IPS-20b (cell line): ENCODE measurements around the gene OR8B12.

Experiments used
- H3K27ac ChIP-seq: one replicate; pipeline ENCODE4 v1.5.1; 2013; ENCODE audit warnings: low read length
- H3K27me3 ChIP-seq: 2 replicates; pipeline ENCODE4 v1.6.1; 2013; ENCODE audit warnings: mild to moderate bottlenecking, low read length, inconsistent platforms; ENCODE audit not compliant: insufficient read depth
- H3K36me3 ChIP-seq: 2 replicates; pipeline ENCODE4 v1.6.1; 2013; ENCODE audit warnings: low read depth, mild to moderate bottlenecking, inconsistent platforms, low read length, moderate library complexity; ENCODE audit not compliant: insufficient read depth
- H3K4me1 ChIP-seq: 2 replicates; pipeline ENCODE4 v1.6.1; 2013; ENCODE audit warnings: mild to moderate bottlenecking, control low read depth, inconsistent platforms, low read length, moderate library complexity; ENCODE audit not compliant: insufficient read depth
- H3K4me3 ChIP-seq: 2 replicates; pipeline ENCODE4 v1.5.1; 2013; ENCODE audit warnings: mild to moderate bottlenecking, low read length, inconsistent platforms
- H3K9ac ChIP-seq: 2 replicates; pipeline ENCODE4 v1.6.1; 2013; ENCODE audit warnings: low read depth, mild to moderate bottlenecking, inconsistent platforms, low read length, moderate library complexity
- H3K9me3 ChIP-seq: 2 replicates; pipeline ENCODE4 v1.6.1; 2013; ENCODE audit warnings: mild to moderate bottlenecking, low read depth, low read length, inconsistent platforms; ENCODE audit not compliant: insufficient read depth

Gene OR8B12

DNA sequence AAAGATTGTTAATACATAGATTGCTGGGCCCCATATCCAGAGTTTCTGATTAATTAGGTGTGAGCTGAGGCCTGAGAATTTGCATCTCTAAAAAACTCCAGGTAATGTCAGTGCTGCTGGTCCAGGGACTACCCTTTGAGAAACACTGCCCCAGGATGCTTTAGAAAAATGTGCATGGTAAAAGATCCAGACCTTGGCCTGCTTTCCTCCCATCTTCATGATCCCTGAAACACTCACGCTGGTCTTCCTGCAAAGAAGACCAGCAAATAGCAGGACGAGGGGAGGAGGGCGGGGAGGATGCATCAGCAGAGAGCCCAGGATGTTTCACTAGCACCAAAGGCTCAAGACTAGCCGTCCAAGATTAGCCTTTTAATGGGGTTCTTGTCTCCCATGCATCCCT, 26.2 kb upstream of the OR8B12 start, which contains the start of gene OR8A1:
Gene OR8A1 (plus strand): TSS at position 301 of the 400 bp plus-strand sequence. CDS start 123 bp downstream, outside the sequence.
- no peak within 1 kb of the TSS for H3K27ac ChIP-seq
- no peaks in the 10 kb centered on the region for H3K27me3 ChIP-seq
- no peaks in the 10 kb centered on the region for H3K9me3 ChIP-seq
- no peaks in the 10 kb centered on the region for H3K36me3 ChIP-seq
- no peaks in the 10 kb centered on the region for H3K4me1 ChIP-seq
- H3K9ac ChIP-seq = no peak within 1 kb of the TSS
- no peak within 1 kb of the TSS for H3K4me3 ChIP-seq

DNA sequence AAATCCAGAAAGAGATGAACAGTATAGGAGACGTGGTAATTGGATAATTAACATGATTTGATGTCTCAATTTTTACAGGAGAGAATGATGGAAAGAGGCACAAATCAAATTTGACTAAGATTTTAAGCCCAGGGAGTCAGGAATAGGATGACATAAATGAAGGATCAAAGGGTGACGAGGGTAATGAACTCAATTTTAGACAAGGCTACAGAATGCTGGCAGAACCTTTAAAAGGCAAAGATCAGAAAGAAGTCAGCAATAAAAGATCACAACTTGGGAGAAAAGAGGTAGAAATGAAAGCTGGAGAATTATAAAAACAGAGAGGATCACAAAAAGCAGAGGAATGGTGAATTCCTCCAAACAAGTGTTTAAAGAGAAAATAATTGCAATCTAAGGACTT, 13.4 kb upstream of the OR8B12 start:
- Histone ChIP-seq H3K9me3 (no peaks in the 10 kb centered on the region), H3K27ac (no peak overlapping the region), H3K9ac (no peak overlapping the region), H3K36me3 (no peaks in the 10 kb centered on the region), H3K27me3 (no peaks in the 10 kb centered on the region), H3K4me3 (no peak overlapping the region), H3K4me1 (no peaks in the 10 kb centered on the region)

DNA sequence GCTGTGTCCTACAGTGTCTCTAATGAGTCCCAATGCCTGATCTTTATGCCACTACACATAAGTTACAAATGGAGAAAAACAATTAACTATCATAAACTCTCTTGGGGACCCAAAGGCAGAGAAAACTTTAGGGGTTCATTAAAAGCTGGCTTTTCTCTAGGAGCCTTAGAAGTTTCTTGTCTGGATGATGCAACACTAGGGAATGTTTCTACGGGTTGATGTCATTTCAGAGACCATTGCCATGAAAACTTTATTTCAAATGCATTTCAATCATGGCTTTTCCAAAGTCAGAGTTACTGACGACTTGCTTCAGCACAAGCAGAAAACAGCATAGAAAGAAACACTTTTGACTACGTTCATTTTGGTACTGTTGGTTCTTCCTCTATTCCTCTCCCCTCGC, 8.5 kb upstream of the OR8B12 start:
- H3K4me3 ChIP-seq = no peak overlapping the region
- no peak overlapping the region for H3K9ac ChIP-seq
- H3K4me1 ChIP-seq = no peaks in the 10 kb centered on the region
- no peaks in the 10 kb centered on the region for H3K27me3 ChIP-seq
- no peaks in the 10 kb centered on the region for H3K36me3 ChIP-seq
- H3K27ac ChIP-seq = no peak overlapping the region
- no peaks in the 10 kb centered on the region for H3K9me3 ChIP-seq

DNA sequence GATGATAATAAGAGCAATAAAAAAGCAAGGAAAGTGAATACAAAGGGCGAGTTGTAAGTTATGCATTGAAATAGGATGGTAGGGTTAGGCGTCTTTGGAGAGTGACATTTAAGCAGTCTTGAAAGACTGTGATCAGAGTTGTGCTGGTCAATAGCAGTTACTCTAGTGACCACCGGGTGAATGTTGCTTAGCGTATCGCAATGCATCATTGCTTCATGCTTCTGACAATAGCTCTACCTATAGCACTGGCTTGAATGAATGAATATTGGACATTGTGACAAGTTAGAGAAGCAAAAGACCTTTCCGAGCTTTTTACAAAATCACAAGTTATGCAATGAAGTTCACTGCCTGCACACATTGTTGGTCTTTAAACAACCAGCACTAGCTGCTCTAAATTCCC, 7.7 kb upstream of the OR8B12 start:
- Histone ChIP-seq H3K9me3 (no peaks in the 10 kb centered on the region), H3K4me1 (no peaks in the 10 kb centered on the region), H3K36me3 (no peaks in the 10 kb centered on the region), H3K4me3 (no peak overlapping the region), H3K27me3 (no peaks in the 10 kb centered on the region), H3K9ac (no peak overlapping the region), H3K27ac (no peak overlapping the region)

DNA sequence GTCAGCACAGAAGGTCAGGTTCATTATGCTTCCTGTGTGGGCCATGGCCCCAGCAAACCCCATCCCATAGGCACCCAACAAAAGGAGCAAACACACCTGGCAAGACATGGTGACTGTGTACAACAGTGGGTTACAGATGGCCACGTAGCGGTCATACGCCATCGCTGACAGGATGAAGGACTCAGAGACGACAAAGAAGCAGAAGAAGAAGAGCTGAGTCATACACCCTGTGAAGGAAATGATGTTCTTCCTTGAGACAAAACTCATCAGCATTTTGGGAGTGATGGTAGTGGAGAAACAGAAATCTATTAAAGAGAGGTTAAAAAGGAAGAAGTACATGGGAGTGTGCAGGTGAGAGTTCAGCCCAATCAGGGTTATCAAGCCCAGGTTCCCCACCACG, 309 bp downstream of the OR8B12 start:
- Histone ChIP-seq H3K9me3 (no peaks in the 10 kb centered on the region), H3K36me3 (no peaks in the 10 kb centered on the region), H3K4me1 (peaks cover 3% of the 10 kb centered on the region; the same call in 1 of the 2 replicates), H3K4me3 (no peak overlapping the region), H3K9ac (no peak overlapping the region), H3K27me3 (no peaks in the 10 kb centered on the region), H3K27ac (no peak overlapping the region)

DNA sequence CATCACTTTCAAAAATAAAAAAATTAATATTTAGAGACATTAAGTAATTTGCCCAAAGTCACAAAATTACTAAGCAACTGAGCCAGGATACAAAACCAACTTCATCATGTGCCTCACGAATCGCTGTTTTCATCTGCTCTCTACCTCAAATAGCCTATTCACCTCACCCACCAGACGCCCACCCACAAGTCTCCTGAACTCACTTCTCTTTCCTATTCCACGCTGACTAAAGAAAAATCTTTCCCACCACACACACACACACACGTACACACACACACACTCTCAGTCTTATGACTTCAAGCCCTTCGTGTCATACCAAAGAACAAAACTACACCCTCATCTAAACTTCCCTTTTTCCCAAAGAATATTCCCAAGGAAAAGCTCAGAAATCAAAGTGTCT, 2.2 kb downstream of the OR8B12 start:
- Histone ChIP-seq H3K27ac (no peak overlapping the region), H3K36me3 (no peaks in the 10 kb centered on the region), H3K4me1 (peaks cover 3% of the 10 kb centered on the region; the same call in 1 of the 2 replicates), H3K9me3 (no peaks in the 10 kb centered on the region), H3K4me3 (no peak overlapping the region), H3K9ac (no peak overlapping the region), H3K27me3 (no peaks in the 10 kb centered on the region)

DNA sequence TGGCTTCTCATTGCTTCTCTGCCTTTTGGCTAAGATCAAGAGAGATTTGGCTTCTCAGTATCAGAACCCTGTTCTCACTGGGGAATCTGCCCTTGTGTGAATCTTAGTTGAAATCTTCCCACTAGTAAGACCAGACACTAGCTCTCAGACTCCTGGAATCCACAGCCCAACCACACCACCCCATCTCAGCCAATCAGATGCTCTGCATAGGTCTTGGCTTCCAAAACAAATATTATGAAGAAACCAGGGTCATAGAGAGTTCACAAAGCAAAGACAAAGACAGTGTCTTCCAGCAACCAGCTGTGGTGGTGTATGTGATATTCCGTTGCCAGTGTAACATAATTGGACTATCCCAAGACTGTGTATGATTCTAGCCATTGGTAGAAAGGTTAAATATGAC, 5.4 kb downstream of the OR8B12 start:
- Histone ChIP-seq H3K4me3 (no peak overlapping the region), H3K9me3 (no peaks in the 10 kb centered on the region), H3K36me3 (no peaks in the 10 kb centered on the region), H3K4me1 (no peaks in the 10 kb centered on the region), H3K27me3 (no peaks in the 10 kb centered on the region), H3K9ac (no peak overlapping the region), H3K27ac (no peak overlapping the region)

DNA sequence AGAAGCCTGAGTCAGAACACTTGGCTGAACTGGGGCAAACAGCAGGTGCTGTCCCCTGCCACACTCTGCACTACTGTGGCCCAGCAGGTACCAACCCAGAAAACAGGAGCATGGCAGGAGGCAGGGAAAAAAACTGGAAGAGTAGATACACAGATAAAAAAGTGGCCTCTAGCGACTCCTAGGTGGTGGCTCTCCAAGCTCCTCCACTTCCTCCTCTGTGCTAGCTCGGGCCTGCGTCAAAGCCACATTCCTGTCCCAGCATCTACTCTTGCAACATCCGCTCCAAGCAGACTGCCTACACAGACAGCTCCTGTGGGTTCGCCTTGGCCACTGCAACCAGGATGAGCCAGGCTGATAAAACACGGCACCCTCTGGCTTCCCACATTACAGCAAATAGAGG, 6.9 kb downstream of the OR8B12 start:
- H3K4me1 ChIP-seq = no peaks in the 10 kb centered on the region
- H3K27me3 ChIP-seq = no peaks in the 10 kb centered on the region
- no peak overlapping the region for H3K27ac ChIP-seq

DNA sequence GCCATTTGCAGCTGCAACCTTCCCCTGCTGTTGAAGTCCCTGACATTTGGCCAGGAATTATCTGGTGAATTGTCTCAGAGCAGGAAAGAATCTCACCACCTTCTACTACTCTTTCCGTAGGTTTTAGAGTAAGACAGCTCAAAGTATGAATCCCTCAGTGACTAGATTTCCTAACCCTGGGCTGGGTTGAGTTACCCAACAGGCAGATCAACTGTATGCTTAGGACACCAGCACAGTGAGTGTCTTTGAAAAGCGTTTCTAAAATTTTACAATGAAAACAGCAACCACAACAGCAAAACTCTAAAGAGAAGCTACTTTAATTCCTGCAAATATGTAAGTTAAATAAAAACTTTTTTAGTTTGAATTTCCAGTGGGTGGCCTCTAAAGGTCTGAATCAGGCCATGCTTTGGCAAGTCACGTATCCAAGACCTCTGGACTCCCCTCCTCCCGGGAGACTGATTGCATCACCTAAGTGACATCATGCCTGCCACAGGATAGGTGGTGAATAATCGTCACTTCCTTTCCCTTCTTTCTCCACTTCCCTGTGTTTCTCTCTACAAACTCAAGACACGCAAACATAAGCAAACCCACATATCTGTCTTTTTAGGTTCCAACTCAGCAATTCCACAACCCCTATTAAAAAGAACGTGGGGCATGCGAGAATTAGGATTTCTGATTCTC, 7.8 kb downstream of the OR8B12 start:
- Histone ChIP-seq H3K4me3 (no peak overlapping the region), H3K4me1 (no peaks in the 10 kb centered on the region), H3K9ac (no peak overlapping the region), H3K36me3 (no peaks in the 10 kb centered on the region), H3K27me3 (no peaks in the 10 kb centered on the region), H3K27ac (no peak overlapping the region), H3K9me3 (no peaks in the 10 kb centered on the region)

More for the DNA sequence above, 6.9 kb downstream of the OR8B12 start:
- Histone ChIP-seq H3K9me3 (no peaks in the 10 kb centered on the region), H3K4me3 (no peak overlapping the region), H3K36me3 (no peaks in the 10 kb centered on the region), H3K9ac (no peak overlapping the region)

DNA sequence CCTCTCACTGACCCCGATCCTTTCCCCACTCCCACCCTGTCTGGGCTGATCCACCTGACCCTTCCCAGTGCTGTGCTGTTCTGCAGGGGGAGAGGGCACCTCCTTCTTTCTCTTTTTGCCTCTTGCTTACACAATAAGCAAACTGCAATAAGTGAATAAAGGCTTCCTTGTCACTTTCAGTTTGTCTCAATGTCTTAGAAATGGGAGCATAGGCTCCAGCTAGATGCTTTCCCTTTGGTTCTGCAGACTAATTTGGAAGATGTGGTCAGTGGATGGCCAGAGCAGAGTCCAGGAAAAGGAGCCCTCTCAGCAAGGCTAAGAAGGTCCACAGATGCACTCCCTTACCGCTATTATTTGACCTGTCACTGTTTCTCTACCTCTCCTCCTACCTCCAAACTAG, 9.4 kb downstream of the OR8B12 start:
- no peak overlapping the region for H3K9ac ChIP-seq
- H3K4me3 ChIP-seq = no peak overlapping the region
- H3K36me3 ChIP-seq = no peaks in the 10 kb centered on the region
- no peaks in the 10 kb centered on the region for H3K9me3 ChIP-seq
- H3K27me3 ChIP-seq = no peaks in the 10 kb centered on the region
- H3K27ac ChIP-seq = no peak overlapping the region
- no peaks in the 10 kb centered on the region for H3K4me1 ChIP-seq

DNA sequence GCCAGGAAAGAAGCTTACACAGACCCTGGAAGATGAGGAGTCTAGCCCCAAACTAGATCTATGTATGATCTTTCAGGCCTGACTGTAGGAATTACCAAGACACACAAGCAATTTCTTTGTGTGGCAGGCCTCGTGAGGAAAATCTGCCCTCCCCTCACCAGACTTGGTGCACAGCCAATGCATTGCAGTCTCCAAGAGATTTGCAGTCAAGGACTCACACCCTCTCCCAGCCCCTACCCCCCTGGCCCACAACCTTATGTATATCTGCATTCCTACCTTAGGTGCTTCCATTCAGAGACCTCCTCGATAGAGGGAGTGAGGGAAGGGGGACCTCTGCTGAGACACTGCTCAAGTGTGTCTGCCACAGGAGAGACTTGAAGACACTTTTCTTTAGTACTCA, 9.8 kb downstream of the OR8B12 start:
- Histone ChIP-seq H3K4me3 (no peak overlapping the region), H3K36me3 (no peaks in the 10 kb centered on the region), H3K4me1 (no peaks in the 10 kb centered on the region), H3K9me3 (no peaks in the 10 kb centered on the region), H3K27ac (no peak overlapping the region), H3K27me3 (no peaks in the 10 kb centered on the region), H3K9ac (no peak overlapping the region)

DNA sequence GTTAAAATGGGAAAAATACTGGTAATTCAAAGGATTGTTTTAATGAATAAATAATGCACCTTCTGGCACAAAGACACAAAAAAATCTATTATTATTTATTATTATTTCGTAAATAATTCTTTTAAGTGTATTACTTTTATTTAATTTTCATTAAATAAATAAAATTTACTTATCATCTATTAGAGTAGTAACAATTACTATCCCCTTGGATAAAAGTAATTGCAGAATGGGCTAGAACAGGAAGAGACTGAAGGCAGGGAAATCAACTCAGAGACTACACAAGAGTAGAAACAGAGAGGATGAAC, 23.0 kb downstream of the OR8B12 start:
- no peak overlapping the region for H3K4me3 ChIP-seq
- no peak overlapping the region for H3K9ac ChIP-seq
- no peaks in the 10 kb centered on the region for H3K9me3 ChIP-seq
- no peaks in the 10 kb centered on the region for H3K27me3 ChIP-seq
- H3K4me1 ChIP-seq = no peaks in the 10 kb centered on the region
- H3K36me3 ChIP-seq = no peaks in the 10 kb centered on the region
- no peak overlapping the region for H3K27ac ChIP-seq
